HuH-7.5 (cell line): ENCODE measurements around the gene FTSJ3.
"Not testable (repeated sequence)": the region's sequence is repeated elsewhere in the genome, so short reads cannot be mapped to it uniquely, and the experiment has no call there.

Experiments used
- DNase-seq: peaks from one replicate; pipeline ENCODE4 v3.0.0; 2011; ENCODE audit warnings: low spot score

Gene FTSJ3

GRCh38 chr17:63827002-63827800 lies at the start of gene FTSJ3, which contains the start of gene PSMC5:
FTSJ3 (minus strand) TSS chr17:63827663; CDS start chr17:63826902, 761 bp downstream.
PSMC5 (plus strand) TSS chr17:63827431; CDS start chr17:63827491, 60 bp downstream.
- DNase-seq, result peak; percentile 88

GRCh38 chr17:63874693-63875092 lies 47.2 kb upstream of the FTSJ3 start:
- DNase-seq, result not testable (repeated sequence)

- DNase-seq, result not testable (repeated sequence)
Observed at GRCh38 chr17:63874061-63874626, 46.7 kb upstream of the FTSJ3 start.

- not testable (repeated sequence) for DNase-seq
Observed at GRCh38 chr17:63873577-63873976, 46.1 kb upstream of the FTSJ3 start, which contains the start of gene CSH2. CSH2 (minus strand) TSS chr17:63873677; CDS start chr17:63873614, 63 bp downstream.

- not testable (repeated sequence) for DNase-seq
Observed at GRCh38 chr17:63871646-63872365, 44.3 kb upstream of the FTSJ3 start.

- not testable (repeated sequence) for DNase-seq
Observed at GRCh38 chr17:63870292-63870665, 42.8 kb upstream of the FTSJ3 start.

GRCh38 chr17:63869491-63870291 lies 42.2 kb upstream of the FTSJ3 start:
- not testable (repeated sequence) for DNase-seq

GRCh38 chr17:63866625-63867024 lies 39.2 kb upstream of the FTSJ3 start:
- not testable (repeated sequence) for DNase-seq

GRCh38 chr17:63859257-63859656 lies 31.8 kb upstream of the FTSJ3 start:
- no peak for DNase-seq

- not testable (repeated sequence) for DNase-seq
Observed at GRCh38 chr17:63856425-63856824, 29.0 kb upstream of the FTSJ3 start.

GRCh38 chr17:63855185-63855584 lies 27.7 kb upstream of the FTSJ3 start:
- no peak for DNase-seq

- no peak for DNase-seq
Observed at GRCh38 chr17:63854709-63855108, 27.2 kb upstream of the FTSJ3 start.

- DNase-seq, result no peak
Observed at GRCh38 chr17:63853260-63853659, 25.8 kb upstream of the FTSJ3 start.

GRCh38 chr17:63850401-63850800 lies 22.9 kb upstream of the FTSJ3 start:
- DNase-seq, result no peak

- no peak for DNase-seq
Observed at GRCh38 chr17:63848834-63849689, 21.6 kb upstream of the FTSJ3 start.

GRCh38 chr17:63847525-63848249 lies 20.2 kb upstream of the FTSJ3 start:
- DNase-seq, result no peak

GRCh38 chr17:63845509-63845908 lies 18.0 kb upstream of the FTSJ3 start:
- DNase-seq, result no peak

GRCh38 chr17:63843910-63844677 lies 16.6 kb upstream of the FTSJ3 start:
- no peak for DNase-seq

GRCh38 chr17:63843387-63843888 lies 16.0 kb upstream of the FTSJ3 start:
- not testable (repeated sequence) for DNase-seq
